Measurements from ENCODE around the gene PRR23E.

Gene PRR23E

DNA sequence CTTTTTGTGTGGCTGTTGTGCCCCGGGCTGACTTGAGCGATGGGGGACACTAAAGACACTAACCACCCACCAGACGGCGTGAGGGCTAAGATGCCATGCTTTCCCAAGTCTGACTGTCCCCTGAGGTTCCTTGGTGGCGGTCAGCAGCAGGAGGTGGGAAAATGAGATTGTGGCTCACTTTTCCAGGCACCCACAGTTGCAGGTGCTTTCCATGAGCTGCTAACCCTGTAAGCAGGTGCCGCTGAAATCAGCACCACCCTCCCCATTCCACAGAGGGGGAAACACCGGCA, 17.7 kb downstream of the PRR23E start:
- no peak for DNase-seq

DNA sequence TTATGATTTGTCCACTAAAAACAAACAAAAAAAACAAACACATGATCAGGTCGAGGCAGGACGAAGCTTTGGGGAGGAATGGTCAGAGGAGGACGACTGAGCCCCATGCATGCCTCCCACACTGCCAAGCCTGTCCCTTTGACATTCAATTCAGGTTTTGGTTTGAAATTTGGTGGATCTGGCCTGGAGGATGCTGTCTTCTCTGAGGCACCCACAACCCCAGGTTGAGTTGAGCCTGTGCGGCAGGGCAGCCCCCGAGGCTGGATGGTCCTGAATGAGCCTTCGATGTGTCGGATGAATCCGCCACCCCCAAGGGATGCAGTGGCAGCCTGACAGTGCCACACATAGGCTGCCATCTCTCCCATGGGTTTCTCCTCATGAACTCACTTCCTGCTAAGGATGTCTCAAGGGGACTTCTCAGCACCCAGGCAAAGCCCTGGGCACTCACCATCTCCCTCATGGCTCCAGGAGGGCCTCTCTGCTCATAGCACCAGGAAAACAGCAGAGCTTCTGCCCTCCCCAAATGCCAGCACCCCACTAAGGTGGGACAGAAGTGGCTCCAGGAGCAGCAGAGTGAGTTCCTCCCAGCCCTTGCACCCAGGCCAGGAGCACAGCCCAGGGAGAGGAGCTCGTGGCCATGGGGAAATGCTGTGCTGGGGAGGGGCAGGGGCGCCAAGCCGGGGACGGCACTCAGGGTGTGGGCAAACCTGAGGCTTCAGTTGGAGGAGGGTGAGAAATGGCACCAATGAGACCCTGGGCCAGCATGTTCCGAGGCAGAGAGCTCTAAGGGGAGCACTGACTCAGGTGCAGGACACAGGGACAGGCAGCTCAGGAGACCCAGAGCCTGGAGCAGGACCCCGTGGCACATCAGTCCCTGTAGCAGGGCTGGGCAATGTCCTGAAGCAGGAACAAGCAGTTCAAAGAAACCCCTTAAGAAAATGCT, 18.5 kb downstream of the PRR23E start:
- no peak for DNase-seq

DNA sequence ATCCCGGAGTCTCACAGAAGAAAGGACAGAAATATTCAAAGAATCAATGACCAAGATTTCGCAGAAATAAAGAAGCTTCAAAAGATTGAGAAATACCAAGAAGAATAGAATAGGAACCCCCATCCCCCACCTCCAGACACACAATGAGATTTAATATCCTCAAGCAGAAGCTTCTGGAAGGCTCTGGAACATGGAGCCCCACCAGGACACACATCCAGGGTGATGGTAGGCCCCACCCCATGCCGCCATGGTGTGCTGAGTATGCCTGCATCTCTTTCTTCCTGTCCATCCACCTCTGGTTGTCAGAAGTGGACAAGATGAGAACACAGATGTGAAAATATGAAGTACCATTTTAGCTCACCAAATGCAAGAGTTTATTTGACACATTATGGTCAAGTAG, 19.3 kb downstream of the PRR23E start:
- DNase-seq, result no peak

DNA sequence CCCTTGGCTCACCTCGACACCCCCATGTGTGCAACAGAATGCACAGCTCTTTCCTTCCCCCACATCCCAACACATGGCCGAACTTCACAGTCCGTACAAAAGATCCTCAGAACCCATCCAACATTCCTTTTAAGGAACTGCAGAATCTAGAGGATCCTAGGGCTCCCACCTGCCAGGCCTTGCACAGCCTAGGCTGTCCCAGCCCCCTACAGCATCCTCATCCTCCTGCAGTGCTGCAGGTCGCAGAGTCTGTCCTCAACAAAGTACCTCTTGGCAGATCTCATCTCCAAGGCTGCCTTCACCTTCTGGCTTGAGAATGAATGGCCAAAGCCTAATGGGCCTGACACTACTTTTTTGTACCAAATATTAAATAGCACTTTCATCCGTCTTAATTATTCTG, 19.8 kb downstream of the PRR23E start:
- no peak for DNase-seq

DNA sequence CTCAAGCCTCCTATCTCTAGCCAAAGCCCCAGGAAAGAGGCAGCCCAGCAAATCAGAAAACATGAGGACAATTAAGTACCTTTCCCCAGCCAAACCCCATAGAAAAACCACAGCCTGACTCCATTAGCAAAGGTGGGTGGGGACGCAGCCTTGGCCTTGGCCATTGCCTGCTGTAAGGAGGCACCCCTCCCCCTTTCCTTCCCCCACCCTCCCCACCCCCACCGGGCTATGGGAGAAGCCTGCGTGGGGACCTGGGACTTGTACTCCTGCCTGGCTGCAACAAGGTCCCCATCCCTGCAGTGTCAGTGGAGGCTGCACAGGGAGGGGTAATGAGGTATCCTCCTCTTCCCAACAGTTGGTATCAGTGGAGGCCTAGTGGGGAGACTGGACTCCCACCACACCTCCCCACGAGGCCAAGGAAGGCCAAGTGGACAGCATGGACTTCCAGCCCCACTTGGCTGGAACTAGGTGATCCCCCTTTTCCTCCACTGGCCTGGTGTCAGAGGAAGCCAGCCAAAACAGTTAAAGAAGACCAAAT, 20.5 kb downstream of the PRR23E start:
- DNase-seq, result no peak

DNA sequence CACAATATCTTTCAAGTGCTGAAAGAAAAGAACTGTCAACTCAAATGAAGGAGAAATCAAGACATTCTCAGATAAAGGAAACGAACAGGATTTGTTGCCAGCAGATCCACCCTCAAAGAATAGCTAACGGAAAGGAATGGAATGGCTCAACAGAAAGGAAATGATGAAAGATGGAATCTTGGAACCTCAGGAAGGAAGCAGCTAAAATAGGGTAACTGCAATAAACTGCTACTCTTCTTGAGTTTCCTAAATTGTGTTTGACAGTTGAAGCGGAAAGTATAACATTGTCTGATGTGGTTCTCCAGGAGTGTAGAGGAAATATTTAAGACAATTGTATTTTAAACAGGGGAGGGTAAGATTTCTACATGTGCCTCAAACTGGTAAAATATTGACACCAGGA, 22.0 kb downstream of the PRR23E start:
- DNase-seq, result no peak

DNA sequence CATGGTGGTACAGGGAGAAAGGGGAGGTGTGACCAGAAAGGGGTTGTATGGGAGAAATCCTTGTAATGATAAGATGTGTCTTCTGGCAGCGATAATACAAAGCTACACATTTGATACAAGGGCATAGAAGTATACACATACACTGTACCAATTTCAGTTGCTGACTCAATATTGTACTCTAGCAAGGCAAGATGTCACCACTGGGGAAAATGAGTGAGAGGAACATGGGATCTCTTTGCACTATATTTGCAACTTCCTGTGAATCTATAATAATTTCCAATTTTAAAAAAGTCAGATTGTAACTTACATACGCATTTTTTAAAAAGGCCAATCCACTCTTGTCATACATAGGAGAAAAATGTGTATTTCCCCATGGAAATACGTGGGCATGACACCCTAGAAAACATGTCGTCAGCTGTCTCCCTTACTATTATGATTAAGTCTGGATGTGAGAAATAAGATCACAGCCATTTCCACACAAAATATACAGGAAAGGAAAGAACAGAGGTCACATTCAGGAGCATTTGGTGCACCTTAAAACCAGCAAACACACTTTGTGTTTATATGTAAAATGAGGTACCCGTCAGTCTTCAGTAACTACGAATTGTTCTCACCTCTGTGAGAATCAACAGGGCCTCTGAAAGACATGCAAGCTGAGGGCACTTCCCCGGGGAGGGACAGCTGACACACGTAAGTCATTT, 22.9 kb downstream of the PRR23E start:
- no peak for DNase-seq

DNA sequence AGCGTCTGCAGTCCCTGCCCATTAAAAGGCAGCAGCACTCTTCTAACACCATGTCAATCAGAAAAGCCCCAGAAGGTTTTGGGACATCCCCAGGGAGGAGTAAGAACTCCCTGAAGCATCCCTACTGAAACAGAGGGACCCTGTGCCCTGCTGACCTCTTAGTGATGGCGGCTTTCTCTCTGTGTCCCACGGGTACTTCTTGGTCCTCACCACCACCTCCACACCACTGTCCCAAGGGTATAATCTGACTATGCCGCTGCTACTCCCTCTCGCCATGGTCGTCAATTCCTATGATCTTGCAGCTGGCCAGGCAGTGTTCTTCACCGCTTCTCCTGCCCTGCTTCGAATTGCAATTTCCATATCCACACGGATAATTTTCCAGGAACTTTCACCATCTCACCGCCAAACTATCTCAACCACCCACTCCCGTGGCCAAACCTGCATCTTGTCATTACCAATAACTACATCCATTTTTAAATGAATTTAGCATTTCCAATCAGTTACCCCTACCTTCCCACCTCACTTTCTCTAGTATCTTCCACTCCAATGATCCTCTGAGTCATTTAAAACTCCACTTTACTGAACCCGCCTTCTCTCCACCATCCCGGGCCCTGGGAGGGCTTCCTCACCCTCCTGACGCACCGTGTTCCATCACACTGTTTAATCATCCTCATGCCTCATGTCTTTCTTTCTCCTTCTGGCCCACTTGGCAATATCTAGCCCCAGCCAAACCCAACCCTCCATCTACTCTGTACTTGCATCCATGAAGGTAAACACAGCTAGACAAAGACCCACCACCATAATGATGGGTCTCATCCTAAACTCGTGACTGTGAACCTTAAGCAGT, 23.7 kb downstream of the PRR23E start:
- DNase-seq, result no peak

DNA sequence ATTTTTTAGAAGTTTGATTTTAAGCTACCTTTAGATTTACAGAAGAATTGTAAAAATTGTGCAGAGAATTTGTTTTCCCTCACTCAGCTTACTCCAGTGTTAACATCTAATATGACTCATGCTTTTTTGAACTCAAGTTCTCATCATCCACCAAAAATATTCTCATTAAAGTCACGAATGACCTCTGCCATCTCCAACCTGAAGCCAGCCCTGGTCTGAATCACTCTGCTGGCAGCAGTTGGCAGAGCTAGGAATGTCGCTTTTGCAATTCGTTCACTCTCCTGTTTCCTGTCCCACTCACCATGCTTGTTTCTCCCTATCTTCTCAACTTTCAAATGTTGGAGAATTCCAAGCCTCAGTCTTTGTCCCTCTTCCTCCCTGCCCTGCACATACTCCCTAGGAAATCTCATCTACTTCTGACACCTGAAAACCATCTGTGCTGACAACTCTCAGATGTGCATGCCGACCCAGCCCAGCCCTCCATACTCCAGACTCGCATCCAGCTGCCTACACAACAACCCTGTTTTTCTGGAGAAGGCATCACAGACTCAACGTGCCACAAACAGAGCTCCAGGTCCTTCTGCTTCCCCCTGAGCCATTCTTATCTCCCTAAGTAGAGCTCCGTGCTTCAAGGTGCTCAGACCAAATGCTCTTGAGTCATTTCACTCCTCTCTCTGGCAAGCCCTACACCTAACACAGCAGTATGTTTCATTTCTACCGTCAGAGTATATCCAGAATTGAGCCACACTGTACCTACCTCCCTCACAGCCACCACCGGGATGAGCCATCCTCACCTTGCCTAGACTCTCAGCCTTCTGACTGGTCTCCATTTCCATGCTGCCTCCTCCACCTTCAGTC, 24.9 kb downstream of the PRR23E start:
- DNase-seq, result no peak

DNA sequence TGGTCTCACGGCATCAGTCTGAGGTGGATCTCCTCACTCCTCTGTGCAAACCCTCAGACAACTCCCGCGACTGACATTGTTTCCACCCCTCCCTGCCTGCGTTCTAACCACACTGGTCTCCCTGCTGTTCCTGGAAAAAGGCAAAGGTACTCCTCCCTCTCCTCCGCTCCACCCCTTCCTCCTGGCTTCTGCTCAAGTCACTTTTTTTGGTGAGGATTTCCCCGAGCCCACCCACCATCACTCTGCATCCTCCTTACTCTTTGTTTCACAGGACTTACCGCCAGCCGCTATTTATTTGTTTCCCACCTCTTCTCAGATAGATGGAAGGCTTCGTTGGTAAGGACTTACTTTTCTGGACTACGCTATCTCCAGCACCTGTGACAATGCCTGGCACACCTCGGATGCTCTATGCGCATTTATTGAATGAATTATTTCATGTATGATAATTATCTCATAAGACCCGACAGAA, 25.6 kb downstream of the PRR23E start:
- DNase-seq, result no peak

DNA sequence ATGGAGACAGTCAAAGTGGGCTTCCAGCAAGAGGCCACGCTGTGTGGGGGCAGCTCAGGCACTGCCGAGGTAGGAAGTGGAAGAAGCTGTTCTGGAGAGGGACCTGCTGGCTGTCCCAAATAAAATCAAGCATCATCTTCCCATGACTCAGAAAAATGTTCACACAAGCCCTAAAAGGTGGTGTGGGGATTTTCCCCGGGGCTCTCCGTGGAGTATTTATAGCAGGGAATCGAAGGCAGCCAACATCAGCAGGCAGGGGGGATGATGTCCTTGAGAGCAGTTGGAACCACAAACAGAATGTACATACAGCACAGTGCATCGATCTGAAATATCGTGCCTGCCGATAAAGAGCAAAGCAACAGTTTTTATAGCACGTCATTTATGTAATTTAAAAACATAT, 27.6 kb downstream of the PRR23E start:
- DNase-seq, result no peak

DNA sequence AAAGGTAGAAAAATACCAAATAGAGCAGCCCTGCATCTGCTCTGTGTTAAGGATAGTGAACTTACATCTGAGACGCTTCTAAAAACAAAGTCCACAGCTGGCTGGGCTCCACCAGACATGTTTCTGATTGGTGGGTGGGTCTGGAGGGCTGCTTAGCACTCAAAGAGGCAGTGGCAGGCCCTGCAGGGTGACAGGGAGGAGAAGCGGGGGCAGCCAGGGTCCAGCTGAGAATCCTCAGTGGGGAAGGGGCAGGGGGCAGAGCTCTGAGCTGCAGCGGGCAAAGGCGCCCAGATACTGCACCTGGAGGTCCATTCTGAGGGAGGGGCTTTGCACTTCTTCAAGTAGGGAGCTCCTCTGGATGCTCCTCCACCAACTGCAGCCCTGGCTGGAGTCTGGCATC, 28.1 kb downstream of the PRR23E start:
- no peak for DNase-seq

DNA sequence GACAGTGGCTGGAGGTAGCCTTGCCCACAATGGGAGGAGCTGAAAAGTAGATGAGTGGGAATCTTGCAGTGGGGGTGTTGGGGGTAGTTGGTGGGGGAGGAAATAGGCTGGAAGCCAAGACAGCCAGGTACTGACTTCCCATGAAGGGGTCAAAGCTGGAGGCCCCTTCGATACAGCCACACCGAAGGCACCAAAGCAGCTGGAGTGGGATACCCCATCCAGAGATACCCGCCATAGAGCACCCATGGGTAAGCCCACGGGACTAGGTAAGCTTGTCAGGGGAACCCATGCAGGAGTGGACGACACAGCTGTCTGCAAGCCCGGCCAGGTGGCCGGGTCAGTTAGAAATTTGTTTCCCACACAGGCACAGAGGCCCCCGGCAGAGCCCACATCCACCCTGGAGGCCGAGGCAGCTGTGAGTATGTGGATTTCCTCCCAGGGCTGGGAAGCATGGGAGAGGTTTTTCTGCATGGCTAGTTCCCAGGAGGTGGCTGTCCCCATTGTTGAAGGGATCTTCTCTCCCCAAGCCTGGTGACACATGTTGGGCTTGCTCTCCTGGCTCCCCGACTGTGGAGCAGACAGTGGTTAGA, 28.6 kb downstream of the PRR23E start:
- DNase-seq, result no peak

DNA sequence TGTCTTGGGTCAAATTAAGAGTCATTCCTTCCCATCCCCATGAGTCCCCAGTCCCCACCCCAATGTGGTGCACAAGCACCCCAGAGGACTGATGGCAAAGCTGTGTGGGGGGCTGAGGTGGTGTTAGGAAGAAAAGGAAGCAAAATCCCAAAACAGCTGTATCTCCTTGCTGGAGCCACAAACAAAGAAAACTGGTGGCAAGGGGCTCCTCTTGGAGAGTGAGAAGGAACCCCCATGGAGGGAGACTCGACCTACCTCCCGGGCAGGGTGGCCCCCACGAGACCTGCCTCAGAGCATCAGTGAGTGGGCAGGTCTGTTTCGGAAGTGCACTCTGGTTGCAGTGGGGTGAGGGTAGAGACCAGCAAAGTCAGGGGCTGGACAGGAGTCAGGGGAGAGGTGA, 29.2 kb downstream of the PRR23E start:
- no peak for DNase-seq

DNA sequence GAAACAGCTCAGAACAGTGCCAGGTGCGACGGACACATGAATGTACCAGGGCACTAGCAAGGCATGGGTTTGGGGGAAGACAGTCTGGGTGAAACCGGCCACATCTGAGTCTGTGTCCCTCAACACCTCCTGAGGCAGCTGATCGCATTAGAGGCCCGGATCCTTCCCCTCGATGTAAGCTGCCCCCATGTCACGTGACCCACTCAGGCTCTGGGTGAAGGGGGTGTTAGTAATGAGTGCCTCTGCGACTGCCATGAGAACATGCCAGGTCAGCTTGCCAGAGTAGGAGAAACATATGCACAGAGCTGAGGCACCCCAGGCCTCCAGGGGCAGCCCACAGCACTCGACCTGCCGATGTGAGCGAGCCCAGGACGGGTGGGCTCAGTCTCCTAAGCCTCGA, 29.7 kb downstream of the PRR23E start:
- no peak for DNase-seq

DNA sequence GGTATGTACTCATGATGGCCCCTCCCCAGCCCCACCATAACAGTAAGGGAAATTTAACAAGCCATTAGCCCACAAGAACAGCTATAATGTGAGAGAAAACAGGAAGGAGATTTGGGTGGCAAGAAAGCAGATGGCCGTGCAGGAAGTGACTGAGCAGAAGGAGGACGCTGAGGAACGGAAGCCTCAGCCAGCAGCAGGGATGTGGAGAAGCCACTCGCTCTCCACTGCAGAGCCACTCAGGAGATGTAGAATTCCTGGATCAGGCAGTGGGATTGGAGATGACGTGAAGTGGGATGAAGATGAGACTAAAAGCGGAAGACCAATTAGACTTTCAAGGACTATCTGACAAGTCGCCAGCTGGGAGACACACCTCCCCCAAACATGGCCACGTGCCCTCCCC, 31.2 kb downstream of the PRR23E start:
- DNase-seq, result no peak

DNA sequence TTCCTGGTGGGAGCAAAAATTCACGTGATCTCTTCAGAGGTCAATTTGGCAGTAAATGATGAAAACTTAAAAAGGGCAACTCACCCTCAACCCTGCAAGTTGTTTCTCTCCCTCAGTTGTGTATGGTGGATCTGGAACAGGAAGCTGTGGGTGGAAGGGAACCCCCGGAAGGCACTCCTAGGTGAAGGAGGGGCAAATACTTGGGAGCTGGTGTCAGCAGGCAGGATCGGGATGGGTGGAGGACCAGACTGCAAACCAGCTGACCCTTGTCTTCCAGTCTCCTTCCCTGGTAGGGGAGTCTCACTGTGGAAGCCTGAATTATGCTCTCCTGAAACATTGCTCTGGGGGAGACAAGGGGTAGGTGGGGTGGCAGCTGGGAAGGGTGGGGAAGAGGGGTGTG, 33.5 kb downstream of the PRR23E start:
- no peak for DNase-seq

DNA sequence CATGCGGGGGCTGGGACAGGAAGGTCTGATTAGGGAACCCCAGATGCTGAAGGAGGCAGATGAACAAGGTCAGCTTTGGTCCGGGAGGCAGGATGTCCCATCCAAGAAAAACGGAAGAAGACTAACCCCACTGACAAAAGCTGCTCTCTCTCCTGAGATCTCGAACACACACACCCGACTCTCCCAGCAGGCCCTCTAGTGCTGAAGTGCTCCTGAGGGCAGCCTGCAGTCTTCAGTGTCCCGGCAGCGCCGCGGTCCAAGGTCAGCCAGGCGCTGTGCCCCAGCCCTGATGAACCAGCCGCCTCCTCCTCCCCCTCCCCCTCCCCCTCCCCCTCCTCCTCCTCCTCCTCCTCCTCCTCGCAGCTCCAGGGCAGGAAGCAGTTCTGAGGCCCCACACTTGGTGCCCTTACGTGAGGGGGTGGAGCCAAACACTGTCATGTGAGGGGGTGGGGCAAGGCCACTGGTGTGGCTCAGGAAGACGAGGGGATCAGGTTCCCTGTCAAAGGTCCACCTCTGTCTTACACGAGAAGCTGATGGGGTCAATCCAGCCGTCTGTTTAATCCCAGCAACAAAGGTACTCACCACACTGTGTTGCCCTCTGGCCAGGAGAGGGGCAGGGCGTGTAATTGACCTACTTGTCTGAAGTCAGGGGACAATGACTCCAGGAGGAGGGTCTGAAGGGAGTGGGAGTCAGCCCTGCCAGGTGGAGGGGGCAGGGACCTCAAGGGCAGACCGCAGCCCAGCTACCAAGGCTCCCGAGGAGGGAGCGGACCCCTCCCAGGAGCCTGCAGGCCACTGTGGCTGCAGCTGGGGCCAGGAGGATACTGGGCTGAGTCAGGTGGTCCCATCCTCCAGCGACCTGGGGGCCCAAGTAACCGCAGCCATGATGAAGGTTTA, 34.3 kb downstream of the PRR23E start:
- DNase-seq, result no peak

DNA sequence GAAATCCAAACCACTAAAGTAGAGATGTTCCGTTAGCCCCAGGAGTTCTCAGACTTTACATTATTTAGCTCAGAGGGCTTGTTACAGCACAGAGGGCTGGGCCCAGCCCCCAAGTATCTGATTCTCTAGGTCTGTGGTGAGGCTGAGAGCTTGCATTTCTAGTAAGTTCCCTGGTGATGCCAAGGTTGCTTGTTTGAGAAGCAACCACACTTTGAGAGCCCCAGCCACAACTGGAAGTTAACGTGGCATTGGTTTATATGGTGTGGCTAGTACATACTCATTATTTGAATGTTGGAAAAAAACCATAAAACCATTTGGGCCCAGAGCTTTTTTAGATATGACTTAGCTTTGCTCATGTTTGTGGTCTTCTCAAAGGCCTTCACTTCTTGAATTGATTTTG, 35.9 kb downstream of the PRR23E start:
- DNase-seq, result no peak

DNA sequence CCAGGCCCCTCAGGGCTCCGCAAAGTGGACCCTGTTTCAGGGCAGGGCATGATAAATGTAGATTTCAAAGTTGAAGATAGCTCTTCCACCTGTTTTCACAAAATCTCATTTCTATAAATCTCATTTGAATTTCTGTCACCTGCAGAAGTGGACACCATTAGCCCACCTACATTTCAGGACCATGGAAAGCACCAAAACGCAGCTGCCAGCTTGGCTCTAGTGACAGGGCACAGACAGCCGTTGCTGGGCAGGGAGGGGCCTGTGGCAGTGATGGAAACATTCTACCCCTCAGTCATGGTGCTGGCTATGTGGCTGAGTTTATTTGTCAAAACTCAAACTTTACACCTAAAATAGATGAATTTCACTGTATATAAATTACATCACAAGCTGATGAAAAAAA, 40.4 kb downstream of the PRR23E start:
- DNase-seq, result no peak

DNA sequence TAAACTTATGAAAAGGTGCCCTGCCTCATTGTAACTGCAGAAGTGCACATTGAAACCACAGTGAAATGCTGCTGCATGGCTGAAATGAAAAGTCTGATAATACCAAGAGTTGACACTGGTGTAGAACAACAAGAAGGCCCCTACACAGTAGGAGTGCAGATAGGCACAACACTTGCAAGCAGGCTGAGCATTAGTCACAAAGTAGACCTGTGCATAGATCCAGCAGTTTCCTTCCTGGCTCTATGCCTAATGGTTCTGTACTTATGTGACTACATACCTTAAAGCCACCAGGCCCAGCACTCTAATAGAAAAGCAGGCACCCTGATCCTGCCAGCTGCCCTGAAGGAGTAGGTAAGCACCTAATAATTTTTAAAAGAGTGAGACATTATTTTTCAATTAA, 41.8 kb downstream of the PRR23E start:
- DNase-seq, result no peak
